T-helper 1 cell treated with Interleukin-12 subunit alpha and Interleukin-12 subunit beta and Interleukin-4 antibody, amounts not matched to agents 30 ng/mL and 1 ng/mL, for 36 hours (primary cell): ENCODE data around the gene PRR5. TPM values are rescaled to one million over a fixed set of nuclear protein-coding genes. Genes with fewer than 3 reads are reported as not detected.

Experiments
- intact Hi-C: fragments of 100-400 bp; cut with micrococcal nuclease; formaldehyde crosslinking; loops from one replicate; pipeline ENCODE4 v1.15.1; 2024
- total RNA-seq: library from RNA; stranded (reverse); gene quantifications from 2 replicates; pipeline ENCODE4 v1.2.3, GENCODE V29; 2022

PRR5 gene, protein sequence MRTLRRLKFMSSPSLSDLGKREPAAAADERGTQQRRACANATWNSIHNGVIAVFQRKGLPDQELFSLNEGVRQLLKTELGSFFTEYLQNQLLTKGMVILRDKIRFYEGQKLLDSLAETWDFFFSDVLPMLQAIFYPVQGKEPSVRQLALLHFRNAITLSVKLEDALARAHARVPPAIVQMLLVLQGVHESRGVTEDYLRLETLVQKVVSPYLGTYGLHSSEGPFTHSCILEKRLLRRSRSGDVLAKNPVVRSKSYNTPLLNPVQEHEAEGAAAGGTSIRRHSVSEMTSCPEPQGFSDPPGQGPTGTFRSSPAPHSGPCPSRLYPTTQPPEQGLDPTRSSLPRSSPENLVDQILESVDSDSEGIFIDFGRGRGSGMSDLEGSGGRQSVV
- total RNA-seq, result 13.6 and 14.6 TPM in 2 replicates

DNA sequence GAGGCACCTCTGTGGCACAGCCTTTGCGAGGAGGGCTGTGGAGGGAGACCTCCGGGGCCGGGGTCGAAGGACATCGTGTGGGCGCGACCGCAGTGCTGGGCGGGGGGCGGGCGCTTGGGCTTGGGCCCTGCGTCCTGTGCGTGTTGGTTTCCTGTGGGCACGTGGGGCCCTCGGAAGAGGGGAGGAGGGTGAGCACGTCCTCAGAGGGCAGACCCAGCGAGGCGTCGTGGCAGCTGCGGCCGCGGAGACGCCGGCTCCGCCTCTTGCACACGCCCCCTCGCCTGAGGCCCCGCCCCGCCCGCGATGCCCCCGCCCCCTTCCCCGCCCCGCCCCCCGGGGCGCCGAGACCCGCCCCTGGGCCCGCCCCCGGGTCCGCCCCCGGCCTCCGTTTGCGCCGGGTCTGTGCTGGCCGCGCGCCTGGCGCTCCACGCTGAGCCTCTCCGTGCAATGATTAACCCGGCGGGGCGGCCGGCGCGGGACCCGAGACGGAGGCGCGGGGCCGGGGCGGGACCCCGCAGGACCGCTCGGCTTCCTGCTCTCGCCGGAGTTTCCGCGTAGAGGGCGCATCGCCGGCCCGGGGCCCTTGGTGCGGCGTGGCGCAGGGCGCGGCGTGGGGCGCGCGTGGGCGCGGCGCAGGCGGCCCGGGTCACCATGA lies at the start of gene PRR5:
Gene PRR5 (plus strand): TSS at position 381 of the 655 bp plus-strand sequence. CDS start 271 bp downstream, at position 652.
- intact Hi-C loops, result loop anchor here (1.0 to 10.0 kb wide), 6 partner anchors 17 to 890 kb away; partner anchors contain the start of genes EFCAB6 and NUP50

- intact Hi-C loops, result loop anchor here (1.0 kb wide), 1 partner anchor 31 kb away; no protein-coding TSS in a partner anchor
Observed at GRCh38 chr22:44652866-44653265, 49.1 kb upstream of the PRR5 start.

DNA sequence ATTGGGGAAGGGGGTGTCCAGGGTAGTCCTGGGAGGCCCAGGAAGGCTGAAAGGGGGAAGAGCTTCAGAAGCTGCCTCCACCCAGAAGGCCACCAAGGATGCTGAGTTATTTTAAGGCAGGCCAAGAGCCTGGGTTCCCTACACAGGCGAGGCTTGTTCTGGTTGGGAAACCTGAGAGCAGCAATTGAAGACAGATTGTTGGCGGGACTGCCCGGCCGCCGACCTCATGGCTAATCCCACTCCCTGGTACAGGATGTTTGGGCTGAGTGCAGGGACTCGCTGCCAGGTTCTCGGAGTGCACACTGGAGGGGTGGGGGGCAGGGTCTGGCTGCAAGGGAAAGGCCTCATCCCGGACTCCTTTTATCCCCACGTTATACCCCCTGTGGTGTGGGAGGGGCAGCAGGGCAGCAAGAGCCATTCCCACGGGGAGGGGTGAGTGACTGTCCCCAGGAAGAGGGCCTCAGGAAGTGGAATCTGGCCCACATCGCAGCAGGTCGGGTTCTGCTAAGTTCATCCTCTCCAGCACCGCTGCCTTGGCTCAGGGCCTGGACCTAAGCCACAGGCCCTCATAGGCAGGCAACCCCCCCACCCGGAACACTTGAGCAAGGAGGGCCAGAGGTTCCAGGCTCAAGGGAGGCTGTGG lies 43.6 kb upstream of the PRR5 start:
- intact Hi-C loops, result no loop called here

GRCh38 chr22:44659140-44659539 lies 42.9 kb upstream of the PRR5 start:
- intact Hi-C loops, result no loop called here

- intact Hi-C loops, result no loop called here
Observed at GRCh38 chr22:44660051-44660830, 41.8 kb upstream of the PRR5 start.

DNA sequence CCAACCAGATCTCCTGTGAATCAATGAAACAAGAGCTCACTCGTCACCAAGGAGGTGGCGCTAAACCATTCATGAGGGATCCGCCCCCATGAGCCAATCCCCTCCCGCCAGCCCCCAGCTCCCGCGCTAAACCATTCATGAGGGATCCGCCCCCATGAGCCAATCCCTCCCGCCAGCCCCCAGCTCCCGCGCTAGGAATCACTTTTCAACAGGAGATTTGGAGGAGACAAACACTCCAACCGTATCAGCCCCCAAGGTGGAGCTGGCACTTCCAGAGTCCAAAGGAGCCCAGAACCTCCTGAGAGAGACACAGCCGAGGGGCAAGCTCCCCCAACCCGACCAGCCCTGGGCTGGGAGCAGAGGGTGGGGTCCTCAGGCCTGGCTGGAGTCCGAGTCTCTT lies 40.9 kb upstream of the PRR5 start:
- intact Hi-C loops, result no loop called here

GRCh38 chr22:44661659-44662569 lies 40.1 kb upstream of the PRR5 start:
- intact Hi-C loops, result no loop called here

DNA sequence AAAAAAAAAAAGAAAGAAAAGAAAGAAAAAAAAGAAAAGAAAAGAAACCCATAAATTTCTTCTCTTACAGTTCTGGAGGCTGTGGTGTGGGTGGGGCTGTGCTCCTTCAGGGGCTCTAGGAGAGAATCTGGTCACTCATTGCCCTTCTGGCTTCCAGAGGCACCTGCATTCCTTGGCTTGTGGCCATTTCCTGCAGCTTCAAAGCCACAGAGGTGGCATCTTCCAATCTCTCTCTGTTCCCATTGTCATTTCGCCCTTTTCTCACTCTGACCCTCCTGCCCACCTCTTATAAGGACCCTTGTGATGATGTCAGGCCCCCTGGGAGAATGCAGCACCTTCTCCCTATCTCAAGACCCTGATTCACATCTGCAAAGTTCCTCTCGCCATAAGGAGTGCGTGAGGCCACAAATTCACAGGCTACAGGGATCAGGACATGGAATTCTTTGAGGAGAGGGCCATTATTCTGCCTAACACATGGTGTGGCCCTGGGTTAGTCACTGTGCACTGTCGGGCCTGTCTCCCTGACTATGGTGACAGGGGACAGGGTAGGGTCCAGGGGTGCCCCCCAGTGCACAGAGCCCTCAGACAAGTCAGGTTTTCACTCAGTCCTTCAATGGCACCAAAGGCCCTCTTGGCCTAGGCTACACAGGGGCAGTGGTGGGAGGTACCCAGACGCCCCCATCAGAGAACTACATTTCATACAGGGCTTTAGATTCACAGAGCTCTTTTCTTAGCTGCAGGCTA lies 38.6 kb upstream of the PRR5 start:
- intact Hi-C loops, result no loop called here

- intact Hi-C loops, result no loop called here
Observed at GRCh38 chr22:44664149-44664548, 37.9 kb upstream of the PRR5 start.

DNA sequence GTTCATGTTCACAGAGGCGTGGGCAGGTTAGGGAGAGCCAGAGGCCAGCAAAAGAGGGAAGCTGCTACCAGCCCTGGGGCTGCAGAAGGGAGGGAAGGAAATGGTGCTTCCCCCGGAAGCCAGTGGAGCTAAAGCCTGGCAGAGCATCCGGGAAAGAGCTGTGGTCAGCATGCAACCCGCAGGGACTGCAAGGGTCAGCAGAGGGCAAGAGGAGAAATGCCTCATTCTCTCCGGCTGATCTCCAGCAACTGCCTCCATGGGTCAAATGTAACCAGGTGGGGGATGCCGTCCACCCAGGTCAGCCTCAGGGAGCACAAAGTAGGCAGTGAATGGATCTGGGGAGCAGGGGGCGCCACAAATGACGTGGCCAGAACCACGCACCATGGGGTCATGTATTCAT lies 36.9 kb upstream of the PRR5 start:
- intact Hi-C loops, result no loop called here

- intact Hi-C loops, result no loop called here
Observed at GRCh38 chr22:44666207-44666585, 35.8 kb upstream of the PRR5 start.

- intact Hi-C loops, result loop anchor here (1.0 kb wide), 2 partner anchors 30 to 47 kb away; no protein-coding TSS in a partner anchor
Observed at GRCh38 chr22:44667276-44667675, 34.7 kb upstream of the PRR5 start.

DNA sequence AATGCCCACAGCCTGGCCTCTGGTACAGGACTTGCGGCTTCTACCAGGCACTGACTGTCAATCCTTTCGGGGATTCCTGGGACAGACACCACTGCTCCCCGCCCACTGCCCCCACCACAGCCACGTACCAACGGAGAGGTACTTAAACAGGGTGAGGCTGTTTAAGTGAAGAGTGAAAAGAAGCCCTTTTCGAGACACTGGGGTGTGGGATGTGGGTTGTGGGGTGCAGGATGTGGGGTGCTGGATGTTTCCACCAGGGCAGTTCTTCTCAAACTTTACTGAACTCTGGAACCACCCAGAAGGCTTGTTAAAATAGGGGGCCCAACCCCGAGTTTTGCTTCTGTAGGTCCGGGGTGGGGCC lies 34.2 kb upstream of the PRR5 start:
- intact Hi-C loops, result loop anchor here (1.0 kb wide), 4 partner anchors 17 to 48 kb away; partner anchors contain the start of gene PRR5

DNA sequence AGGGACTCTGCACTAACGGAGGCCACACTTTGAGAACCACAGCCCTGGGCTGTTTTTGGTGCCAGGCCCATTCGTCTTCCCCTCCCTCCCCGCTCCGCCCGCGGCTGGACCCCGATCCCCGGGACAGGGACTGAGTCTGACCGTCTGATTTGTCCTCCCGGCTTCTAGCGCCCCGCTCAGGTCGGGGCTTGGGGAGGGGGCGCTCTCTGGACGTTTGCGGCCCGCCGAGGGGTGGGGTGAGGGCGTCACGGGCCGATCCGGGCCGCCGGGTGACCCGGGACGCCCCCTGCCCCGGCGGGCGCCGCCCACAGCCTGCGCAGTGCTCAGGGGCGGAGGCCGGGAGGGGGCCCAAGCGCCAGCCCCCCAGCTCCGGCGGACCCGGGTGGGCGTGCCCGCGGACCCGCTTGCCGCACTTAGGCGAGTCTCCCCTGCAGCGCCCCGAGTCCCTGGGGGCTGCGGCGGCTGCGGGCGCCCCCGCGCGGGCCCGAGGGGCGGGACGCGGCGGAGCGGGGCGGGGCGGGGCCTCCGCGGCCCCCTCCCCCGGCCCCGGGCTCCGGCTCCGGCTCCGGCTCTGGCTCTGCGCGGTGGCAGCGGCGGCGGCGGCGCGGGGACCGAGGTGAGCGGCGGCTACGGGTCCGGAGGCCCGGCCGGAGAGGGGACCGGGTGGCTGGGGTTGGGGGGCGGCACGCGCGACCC lies 33.7 kb upstream of the PRR5 start:
- intact Hi-C loops, result loop anchor here (1.0 kb wide), 2 partner anchors 17 to 34 kb away; partner anchors contain the start of gene PRR5

DNA sequence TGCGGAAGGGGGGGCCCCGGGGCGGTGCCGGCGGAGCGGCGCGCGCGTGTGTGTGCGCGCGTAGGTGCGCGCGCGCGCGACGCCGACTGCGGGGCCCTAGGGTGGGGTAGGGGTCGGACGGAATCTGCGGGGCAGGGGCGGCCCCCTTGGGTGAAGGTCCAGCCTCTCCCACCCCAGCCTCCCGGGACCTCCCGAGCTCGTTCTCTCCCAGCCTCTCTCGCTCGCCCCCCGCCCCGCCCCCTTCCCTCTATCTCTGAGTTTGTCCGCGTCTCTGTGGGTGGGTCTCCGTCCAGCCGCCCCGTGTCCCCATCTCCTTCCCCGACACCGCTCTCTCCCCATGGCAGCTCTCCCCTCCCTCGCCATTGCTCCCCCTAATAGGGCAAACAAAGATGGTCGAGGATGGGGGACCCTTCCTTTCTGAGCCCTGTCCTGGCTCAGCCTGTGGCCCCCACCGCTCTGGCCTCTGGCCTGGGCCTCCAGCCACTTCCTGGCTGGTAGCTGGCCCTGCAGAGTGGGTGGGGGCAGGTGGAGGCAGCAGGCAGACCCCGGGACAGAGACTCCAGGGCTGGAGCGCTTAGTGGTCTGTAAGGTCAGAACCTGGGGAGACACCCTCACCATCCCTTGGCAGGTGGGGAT lies 33.0 kb upstream of the PRR5 start:
- intact Hi-C loops, result loop anchor here (1.0 kb wide), 2 partner anchors 16 to 33 kb away; partner anchors contain the start of gene PRR5

GRCh38 chr22:44669561-44669976 lies 32.4 kb upstream of the PRR5 start:
- intact Hi-C loops, result no loop called here

- intact Hi-C loops, result no loop called here
Observed at GRCh38 chr22:44670220-44670988, 31.6 kb upstream of the PRR5 start.
